Left ventricle myocardium inferior (tissue), 1 donor: Measurements from ENCODE around the gene MAP7. TPM values are rescaled to one million over a fixed set of nuclear protein-coding genes. Genes with fewer than 3 reads are reported as not detected.

Experiments used
- DNase-seq: peaks from one replicate; pipeline ENCODE4 v3.0.0-alpha.2; 2020
- H3K27ac ChIP-seq: fragments of 200-600 bp; replicated peaks from 2 replicates; pipeline ENCODE4 v1.8.0; 2021
- H3K27me3 ChIP-seq: fragments of 200-600 bp; 2 replicates; pipeline ENCODE4 v1.8.0; 2021; ENCODE audit warnings: low read depth
- H3K36me3 ChIP-seq: fragments of 200-600 bp; 2 replicates; pipeline ENCODE4 v1.8.0; 2021
- H3K4me1 ChIP-seq: fragments of 200-600 bp; 2 replicates; pipeline ENCODE4 v1.8.0; 2021
- H3K4me3 ChIP-seq: fragments of 200-600 bp; 2 replicates; pipeline ENCODE4 v1.8.0; 2021; ENCODE audit warnings: mild to moderate bottlenecking, moderate library complexity
- H3K9me3 ChIP-seq: fragments of 200-600 bp; replicated peaks from 2 replicates; pipeline ENCODE4 v1.8.0; 2021
- intact Hi-C: fragments of 100-400 bp; cut with micrococcal nuclease; formaldehyde crosslinking; loops from one replicate; pipeline ENCODE4 v1.11.0; 2022
- total RNA-seq: library from RNA; stranded (reverse); fragmentation: NEBNext Ultra II Directional; extraction: Animal tissue kit (Norgen Biotek cat#: 25700); gene quantifications from one replicate; pipeline ENCODE4 v1.2.1, GENCODE V29; 2021
- TF ChIP-seq, protein P1 (sequence below): fragments of 200-600 bp; IDR thresholded peaks from 2 replicates; pipeline ENCODE4 v1.8.0; 2021; ENCODE audit warnings: antibody characterized with exemption, mild to moderate bottlenecking, borderline replicate concordance
- donor health status: DM: no; HTN: yes; CAD: no; lungs with severe emphysema.

Gene MAP7
- total RNA-seq, 1 donor from 2014 or later, result 3.1 TPM

DNA sequence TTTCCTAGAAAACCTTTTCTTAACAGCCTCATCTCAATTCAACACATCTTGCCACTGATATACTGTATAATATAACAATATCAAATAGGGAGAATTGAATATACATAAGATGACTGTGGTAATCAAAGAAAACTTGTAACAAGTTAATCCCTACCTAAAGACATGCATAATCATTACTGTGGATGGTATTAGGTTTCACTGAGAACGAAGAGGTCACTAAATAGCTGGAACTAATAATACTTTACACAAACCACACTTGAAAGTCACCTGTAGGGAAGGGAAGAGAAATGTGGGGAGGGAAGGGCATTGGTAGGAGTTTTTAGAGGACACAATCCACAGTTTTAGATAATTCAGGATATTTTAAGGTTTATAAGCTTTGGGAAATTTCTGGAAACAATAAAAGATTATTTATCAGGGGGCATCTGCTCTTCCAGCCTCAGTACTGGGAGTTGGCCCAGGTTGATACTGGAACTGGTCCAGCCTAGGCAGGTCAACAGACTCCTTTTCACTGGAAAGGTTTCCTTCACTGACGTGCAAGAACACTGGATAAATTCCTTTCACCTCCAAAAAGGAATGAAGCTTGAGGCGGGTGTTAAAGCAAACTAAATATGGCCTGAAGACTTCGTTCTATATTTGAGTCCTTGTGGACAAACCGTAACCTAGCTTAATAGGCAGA lies 44.0 kb downstream of the MAP7 start:
- intact Hi-C loops, result no loop called here
- H3K36me3 ChIP-seq, result no peaks in the 10 kb centered on the region
- no peak overlapping the region for H3K27ac ChIP-seq
- TF ChIP-seq, protein P1, sequence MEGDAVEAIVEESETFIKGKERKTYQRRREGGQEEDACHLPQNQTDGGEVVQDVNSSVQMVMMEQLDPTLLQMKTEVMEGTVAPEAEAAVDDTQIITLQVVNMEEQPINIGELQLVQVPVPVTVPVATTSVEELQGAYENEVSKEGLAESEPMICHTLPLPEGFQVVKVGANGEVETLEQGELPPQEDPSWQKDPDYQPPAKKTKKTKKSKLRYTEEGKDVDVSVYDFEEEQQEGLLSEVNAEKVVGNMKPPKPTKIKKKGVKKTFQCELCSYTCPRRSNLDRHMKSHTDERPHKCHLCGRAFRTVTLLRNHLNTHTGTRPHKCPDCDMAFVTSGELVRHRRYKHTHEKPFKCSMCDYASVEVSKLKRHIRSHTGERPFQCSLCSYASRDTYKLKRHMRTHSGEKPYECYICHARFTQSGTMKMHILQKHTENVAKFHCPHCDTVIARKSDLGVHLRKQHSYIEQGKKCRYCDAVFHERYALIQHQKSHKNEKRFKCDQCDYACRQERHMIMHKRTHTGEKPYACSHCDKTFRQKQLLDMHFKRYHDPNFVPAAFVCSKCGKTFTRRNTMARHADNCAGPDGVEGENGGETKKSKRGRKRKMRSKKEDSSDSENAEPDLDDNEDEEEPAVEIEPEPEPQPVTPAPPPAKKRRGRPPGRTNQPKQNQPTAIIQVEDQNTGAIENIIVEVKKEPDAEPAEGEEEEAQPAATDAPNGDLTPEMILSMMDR, result no peak
- H3K9me3 ChIP-seq, result no peaks in the 10 kb centered on the region
- no peak overlapping the region for H3K4me3 ChIP-seq
- DNase-seq, result no peak
- no peaks in the 10 kb centered on the region for H3K27me3 ChIP-seq
- H3K4me1 ChIP-seq, result no peaks in the 10 kb centered on the region

DNA sequence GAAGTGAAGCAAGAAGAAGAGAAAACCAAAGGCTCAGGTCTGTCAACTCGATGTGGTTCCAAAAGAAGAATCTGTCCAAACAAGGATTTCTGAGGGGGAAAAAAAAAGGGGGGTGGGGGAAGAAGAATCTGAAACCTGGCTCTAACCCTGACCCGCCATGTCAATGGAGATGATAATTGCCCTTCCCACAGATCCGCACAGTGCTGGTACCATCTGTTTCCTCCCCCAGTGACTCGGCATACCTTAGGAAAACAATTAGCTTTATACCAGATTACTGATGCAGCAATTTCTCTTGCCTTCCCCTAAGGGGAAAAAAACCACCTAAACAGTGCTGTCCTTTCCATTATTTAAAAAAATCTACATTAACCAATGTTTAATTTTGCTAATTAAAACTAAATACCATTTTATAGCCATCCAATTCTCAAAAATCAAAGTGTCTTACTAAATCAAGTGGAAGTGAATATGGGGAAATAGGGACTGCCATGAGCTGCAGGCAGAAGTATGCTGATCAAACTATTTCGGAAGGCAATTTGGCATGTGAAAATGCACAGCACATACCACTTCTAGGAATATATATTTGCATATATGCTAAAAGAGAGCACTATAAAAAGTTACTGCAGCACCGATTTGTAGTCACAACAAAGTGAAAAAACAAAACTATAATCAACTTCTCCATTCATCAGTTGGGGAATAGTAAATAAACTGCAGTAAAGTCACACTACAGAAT lies 46.8 kb downstream of the MAP7 start:
- no peak for DNase-seq
- H3K4me3 ChIP-seq, result no peak overlapping the region
- TF ChIP-seq, protein P1, result no peak
- no peak overlapping the region for H3K27ac ChIP-seq
- H3K4me1 ChIP-seq, result no peaks in the 10 kb centered on the region
- intact Hi-C loops, result no loop called here
- H3K27me3 ChIP-seq, result no peaks in the 10 kb centered on the region
- no peaks in the 10 kb centered on the region for H3K36me3 ChIP-seq
- no peaks in the 10 kb centered on the region for H3K9me3 ChIP-seq

DNA sequence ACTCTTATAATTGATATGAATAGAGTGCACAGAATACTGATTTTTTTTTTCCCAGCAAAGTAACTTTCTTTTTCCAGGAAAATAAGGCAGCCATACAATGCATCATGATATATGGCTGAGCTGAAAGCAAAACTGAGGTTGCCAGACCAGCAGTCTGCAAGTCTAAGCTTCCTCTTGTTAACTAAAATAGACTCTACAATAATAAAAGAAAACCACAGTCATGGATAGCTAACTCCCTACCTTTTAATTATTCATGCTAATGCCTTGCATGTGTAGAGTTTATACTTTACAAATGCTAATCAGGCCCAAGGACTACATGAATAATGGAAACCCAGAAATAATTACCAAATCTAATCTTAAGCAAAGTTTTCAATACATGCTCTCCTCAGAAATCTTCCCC lies 47.4 kb downstream of the MAP7 start:
- Histone ChIP-seq H3K27me3 (no peaks in the 10 kb centered on the region), H3K36me3 (no peaks in the 10 kb centered on the region), H3K4me1 (no peaks in the 10 kb centered on the region), H3K9me3 (no peaks in the 10 kb centered on the region), H3K4me3 (no peak overlapping the region), H3K27ac (no peak overlapping the region)
- intact Hi-C loops, result no loop called here
- TF ChIP-seq, protein P1, result no peak
- DNase-seq, result no peak

DNA sequence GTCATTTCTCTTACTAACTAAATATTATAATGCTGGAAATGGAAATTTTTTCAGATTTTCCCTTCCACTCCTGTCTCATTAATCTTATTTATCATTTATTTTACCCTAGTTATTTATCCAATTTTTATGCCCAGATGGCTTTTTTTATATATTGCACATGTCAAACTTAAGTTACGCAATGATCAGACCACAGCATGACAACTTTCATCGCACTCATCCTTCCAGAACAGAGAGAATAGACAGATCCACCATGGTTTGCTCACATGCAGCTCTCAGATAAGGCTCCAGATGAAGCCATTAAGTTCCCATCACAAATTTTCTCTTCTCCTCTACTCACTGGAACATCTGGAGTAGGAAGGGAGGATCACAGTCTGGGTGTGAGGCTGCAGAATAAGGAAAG lies 48.7 kb downstream of the MAP7 start:
- H3K36me3 ChIP-seq, result no peaks in the 10 kb centered on the region
- DNase-seq, result no peak
- no peak overlapping the region for H3K27ac ChIP-seq
- H3K9me3 ChIP-seq, result no peaks in the 10 kb centered on the region
- H3K4me1 ChIP-seq, result no peaks in the 10 kb centered on the region
- TF ChIP-seq, protein P1, result no peak
- no peaks in the 10 kb centered on the region for H3K27me3 ChIP-seq
- no peak overlapping the region for H3K4me3 ChIP-seq
- intact Hi-C loops, result no loop called here

DNA sequence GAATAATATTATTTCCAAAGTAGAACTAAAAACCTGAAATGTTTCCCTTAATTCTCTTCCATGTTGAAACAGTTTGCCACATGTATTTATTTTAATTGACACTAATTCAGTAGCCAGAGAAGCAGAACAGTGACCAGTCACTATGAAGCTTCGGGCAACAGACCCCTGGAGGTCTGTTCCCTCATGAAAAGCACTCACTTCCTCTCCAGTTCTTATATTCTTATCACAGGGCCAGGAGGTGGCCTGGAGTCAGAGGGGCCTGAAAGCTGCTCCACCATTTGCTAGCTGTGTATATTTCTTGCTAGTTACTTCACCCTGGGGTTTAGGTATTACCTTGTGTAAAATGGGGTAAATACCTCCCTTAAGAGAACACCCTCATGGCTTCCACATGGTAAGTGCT lies 49.1 kb downstream of the MAP7 start:
- no peaks in the 10 kb centered on the region for H3K27me3 ChIP-seq
- intact Hi-C loops, result no loop called here
- H3K36me3 ChIP-seq, result no peaks in the 10 kb centered on the region
- no peaks in the 10 kb centered on the region for H3K4me1 ChIP-seq
- TF ChIP-seq, protein P1, result no peak
- no peak overlapping the region for H3K4me3 ChIP-seq
- H3K27ac ChIP-seq, result no peak overlapping the region
- H3K9me3 ChIP-seq, result no peaks in the 10 kb centered on the region
- no peak for DNase-seq
